GM21529 (cell line): ENCODE data around the gene KIF1C.
A peak's percentile ranks its signal among the peaks of the same experiment; 100 is the strongest.

ENCODE experiments used
- ATAC-seq: cut with Tn5 transposase; IDR thresholded peaks from one replicate; pipeline ENCODE4 v1.9.1; 2021; ENCODE audit not compliant: unreplicated experiment

KIF1C gene

GRCh38 chr17:4968486-4969046 lies 29.2 kb upstream of the KIF1C start:
- no peak for ATAC-seq

GRCh38 chr17:4969047-4969550 lies 28.7 kb upstream of the KIF1C start:
- ATAC-seq, result no peak

GRCh38 chr17:4969551-4970173 lies 28.1 kb upstream of the KIF1C start:
- no peak for ATAC-seq

GRCh38 chr17:4970273-4970672 lies 27.5 kb upstream of the KIF1C start:
- ATAC-seq, result no peak

- ATAC-seq, result no peak
Observed at GRCh38 chr17:4971826-4972225, 25.9 kb upstream of the KIF1C start.

- ATAC-seq, result no peak
Observed at GRCh38 chr17:4972322-4972721, 25.4 kb upstream of the KIF1C start.

GRCh38 chr17:4972752-4973151 lies 25.0 kb upstream of the KIF1C start:
- no peak for ATAC-seq

- no peak for ATAC-seq
Observed at GRCh38 chr17:4973256-4974114, 24.3 kb upstream of the KIF1C start.

- no peak for ATAC-seq
Observed at GRCh38 chr17:4974115-4974670, 23.6 kb upstream of the KIF1C start.

- no peak for ATAC-seq
Observed at GRCh38 chr17:4978726-4979125, 19.0 kb upstream of the KIF1C start.

GRCh38 chr17:4980644-4981216 lies 17.0 kb upstream of the KIF1C start:
- no peak for ATAC-seq

- ATAC-seq, result no peak
Observed at GRCh38 chr17:4982305-4982704, 15.4 kb upstream of the KIF1C start.

- ATAC-seq, result no peak
Observed at GRCh38 chr17:4986403-4986802, 11.3 kb upstream of the KIF1C start.

- ATAC-seq, result peak; percentile 73
Observed at GRCh38 chr17:4986951-4987766, 10.6 kb upstream of the KIF1C start, which contains the start of gene CAMTA2. TSS of gene CAMTA2 (minus strand) at chr17:4987675. CDS start at chr17:4986222, 1,453 bp downstream.

- no peak for ATAC-seq
Observed at GRCh38 chr17:4987767-4988567, 9.8 kb upstream of the KIF1C start.

GRCh38 chr17:4994081-4994595 lies 3.6 kb upstream of the KIF1C start:
- no peak for ATAC-seq

GRCh38 chr17:4998027-4998731 lies 429 bp downstream of the KIF1C start:
- ATAC-seq, result peak; percentile 13

- ATAC-seq, result no peak
Observed at GRCh38 chr17:4998732-4999429, 1.1 kb downstream of the KIF1C start.
